GM12892 (cell line): ENCODE measurements around the gene RTRAF.

ENCODE experiments used
- DNase-seq: peaks from one replicate; pipeline ENCODE4 v3.0.0; 2011; ENCODE audit not compliant: insufficient read length
- FAIRE-seq: peaks from 2 replicates; lab custom pipeline; 2011; peaks lifted over from hg19 to GRCh38; lab: Jason Lieb, UNC
- POLR2A ChIP-seq: IDR thresholded peaks from 2 replicates; pipeline ENCODE4 v1.6.1; 2011; ENCODE audit warnings: low read depth, low read length, control low read depth
- POLR2AphosphoS5 ChIP-seq: IDR thresholded peaks from 2 replicates; pipeline ENCODE4 v1.6.1; 2011; ENCODE audit warnings: low read depth, low read length, control low read depth
- TAF1 ChIP-seq: IDR thresholded peaks from 2 replicates; pipeline ENCODE4 v1.6.1; 2011; ENCODE audit warnings: low read depth, mild to moderate bottlenecking, control low read depth, low read length, borderline replicate concordance

Gene RTRAF

DNA sequence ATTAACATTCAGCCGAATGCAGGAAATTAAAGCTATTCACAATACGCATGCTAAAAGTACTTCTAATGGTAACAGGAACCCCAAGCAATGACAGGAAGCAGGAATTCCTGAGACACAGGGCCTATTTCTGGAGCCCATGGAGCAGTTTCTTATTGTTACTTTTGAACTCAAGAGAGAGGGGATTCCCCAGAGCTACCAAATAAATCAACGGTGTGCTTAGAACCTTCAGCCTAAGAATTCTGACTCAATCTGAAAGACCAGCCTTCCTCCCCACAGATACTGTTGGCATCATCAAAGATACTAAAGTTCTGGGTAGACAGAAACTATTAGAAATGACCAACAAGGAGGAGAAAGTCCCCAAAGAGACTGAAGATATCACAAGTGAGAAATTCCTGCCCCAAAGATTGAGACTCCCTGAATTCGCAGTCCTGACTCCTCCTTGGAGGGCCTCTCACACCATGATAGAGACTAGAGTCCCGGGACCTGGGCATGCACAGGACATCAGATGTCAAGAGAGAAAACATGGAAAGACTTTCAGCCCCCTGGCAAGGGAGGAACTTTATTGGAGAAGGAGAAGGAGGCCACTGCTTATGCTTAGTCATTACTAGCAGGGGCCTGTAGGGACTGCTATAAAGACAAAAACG lies 32.7 kb downstream of the RTRAF start:
- no peak for TF ChIP-seq TAF1
- no peak for TF ChIP-seq POLR2A
- no peak for TF ChIP-seq POLR2AphosphoS5
- DNase-seq, result peak; percentile 23
- FAIRE-seq, result peak; percentile 87

DNA sequence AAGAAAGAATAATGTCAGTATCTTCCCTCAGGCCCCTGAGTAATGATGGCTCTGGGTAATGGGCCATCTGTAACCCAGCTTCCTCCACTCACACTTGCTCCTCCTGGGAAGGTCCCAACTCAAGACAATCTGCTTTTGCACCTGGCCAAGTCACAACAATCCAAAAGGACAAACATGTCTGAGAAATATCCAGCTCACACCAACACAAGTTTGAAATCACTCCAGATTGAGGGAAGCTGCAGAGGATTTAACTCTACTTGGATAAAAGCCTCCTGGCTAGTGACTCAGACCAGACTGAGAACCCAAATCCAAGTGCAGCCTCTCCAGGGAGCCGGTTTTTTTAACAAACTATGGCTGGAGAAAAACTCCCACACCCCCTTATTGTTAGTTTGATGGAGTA lies 34.2 kb downstream of the RTRAF start:
- TF ChIP-seq POLR2AphosphoS5, result no peak
- no peak for TF ChIP-seq POLR2A
- no peak for TF ChIP-seq TAF1
- FAIRE-seq, result no peak
- no peak for DNase-seq

DNA sequence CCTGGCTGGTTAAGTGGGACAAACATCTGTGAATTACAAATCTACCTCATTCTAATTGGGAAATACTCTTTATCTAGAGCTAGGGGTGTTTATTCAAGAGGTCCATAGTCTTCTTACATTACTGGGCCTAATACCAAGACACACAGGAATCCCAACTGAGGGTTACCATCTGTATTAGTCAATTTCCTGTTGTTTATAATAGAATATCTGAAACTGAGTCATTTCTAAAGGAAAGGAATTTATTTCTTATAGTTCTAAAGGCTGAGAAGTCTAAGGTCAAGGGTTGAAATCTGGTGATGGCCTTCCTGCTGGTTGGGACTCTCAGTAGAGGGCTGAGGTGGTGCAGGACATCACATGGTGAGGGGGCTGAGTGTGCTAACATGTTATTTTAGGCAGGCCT lies 36.0 kb downstream of the RTRAF start:
- no peak for TF ChIP-seq TAF1
- no peak for TF ChIP-seq POLR2AphosphoS5
- TF ChIP-seq POLR2A, result no peak
- no peak for DNase-seq
- FAIRE-seq, result no peak

DNA sequence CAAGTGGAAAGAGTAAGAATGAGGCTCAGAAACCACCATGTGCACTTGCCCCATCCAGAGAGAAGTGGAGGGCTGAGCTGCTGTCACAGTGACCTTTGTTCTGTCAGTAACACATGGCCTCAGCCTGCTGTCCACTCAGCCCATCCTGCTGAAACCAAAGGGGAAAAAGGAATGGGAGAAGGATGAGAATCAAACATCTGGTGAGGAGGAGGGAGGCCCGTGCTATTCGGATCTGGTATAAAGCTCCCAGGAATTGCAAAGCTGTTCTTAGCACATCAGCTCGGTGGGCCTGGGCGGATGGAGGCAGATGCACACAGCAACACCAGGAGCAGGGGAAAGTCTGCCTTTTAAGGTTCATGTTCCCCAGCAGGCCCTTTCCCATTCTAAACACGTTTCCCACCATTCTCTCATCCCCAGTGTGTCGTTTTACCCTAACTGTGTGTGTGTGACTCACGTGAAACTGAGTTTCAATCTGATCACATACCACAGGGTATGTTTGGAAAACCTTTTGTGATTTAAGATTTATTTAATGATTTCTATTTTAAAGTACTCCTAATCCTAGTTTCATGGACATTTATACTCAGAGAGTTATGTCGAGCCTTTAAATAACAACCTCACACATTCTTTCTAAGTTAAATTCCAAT lies 36.8 kb downstream of the RTRAF start:
- FAIRE-seq, result no peak
- DNase-seq, result no peak

DNA sequence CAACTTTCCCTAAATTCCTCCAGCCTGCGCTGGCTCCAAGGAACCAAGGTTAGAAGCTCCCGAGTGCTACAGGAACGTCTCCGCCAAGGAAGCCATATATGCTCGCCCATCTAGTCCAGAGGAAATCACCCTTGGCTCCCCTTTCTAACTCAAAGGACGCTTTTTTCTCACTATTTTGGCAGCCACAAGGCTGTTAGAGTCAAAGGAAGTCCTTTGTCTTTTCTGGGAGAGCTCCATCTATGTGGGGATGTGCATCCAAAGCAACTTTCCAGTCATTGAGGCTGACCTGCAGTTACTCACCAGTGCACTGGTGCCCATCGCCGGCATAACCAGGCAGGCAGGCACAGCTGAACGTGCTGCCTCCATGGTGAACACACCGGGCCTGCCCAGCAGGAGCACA lies 37.6 kb downstream of the RTRAF start:
- no peak for FAIRE-seq
- TF ChIP-seq TAF1 (no peak), POLR2AphosphoS5 (no peak), POLR2A (no peak)

More for the DNA sequence above, 36.8 kb downstream of the RTRAF start:
- TF ChIP-seq POLR2A (no peak), POLR2AphosphoS5 (no peak), TAF1 (no peak)

DNA sequence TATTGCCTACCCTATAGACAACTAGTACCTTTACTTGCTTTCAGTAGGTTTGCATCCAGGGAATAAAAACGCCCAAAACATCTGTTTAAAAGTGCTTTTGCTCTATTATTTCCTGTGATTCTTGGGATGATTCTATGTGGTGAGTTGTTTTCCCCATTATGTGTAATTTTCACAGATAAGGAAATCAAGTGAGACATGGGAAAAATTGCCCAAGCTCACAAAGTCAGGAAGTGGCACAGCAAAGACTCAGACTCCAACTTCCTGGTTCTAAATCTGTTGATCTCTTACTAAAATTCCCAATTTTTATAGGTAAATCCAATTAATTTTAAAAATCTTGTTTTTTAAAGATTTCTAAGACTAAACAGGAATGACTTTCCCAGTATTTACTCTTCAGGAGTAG lies 40.5 kb downstream of the RTRAF start:
- TF ChIP-seq TAF1, result no peak
- TF ChIP-seq POLR2A, result no peak
- TF ChIP-seq POLR2AphosphoS5, result no peak
- DNase-seq (no peak), FAIRE-seq (no peak)

More for the DNA sequence above, 37.6 kb downstream of the RTRAF start:
- no peak for DNase-seq

DNA sequence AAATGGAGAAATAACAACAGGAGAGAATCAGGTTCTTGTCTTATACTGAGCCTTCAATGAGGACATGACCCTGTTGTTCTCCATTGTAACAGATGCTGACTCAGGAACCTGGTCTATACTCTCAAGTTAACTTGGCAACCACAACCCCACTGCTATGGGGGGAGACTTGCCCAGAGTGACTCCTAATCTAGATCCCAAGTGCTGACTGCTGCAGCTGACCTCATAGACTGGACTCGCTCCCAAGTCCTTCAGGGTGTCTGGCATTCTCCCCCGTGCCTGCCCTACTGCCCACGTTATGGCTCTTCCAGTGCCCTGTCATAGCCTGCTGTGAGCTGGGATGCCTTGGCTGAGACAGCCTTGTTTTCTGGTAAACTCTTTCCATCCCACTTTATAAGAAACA lies 42.4 kb downstream of the RTRAF start:
- TF ChIP-seq POLR2A (no peak), TAF1 (no peak), POLR2AphosphoS5 (no peak)
- no peak for FAIRE-seq
- DNase-seq, result no peak

DNA sequence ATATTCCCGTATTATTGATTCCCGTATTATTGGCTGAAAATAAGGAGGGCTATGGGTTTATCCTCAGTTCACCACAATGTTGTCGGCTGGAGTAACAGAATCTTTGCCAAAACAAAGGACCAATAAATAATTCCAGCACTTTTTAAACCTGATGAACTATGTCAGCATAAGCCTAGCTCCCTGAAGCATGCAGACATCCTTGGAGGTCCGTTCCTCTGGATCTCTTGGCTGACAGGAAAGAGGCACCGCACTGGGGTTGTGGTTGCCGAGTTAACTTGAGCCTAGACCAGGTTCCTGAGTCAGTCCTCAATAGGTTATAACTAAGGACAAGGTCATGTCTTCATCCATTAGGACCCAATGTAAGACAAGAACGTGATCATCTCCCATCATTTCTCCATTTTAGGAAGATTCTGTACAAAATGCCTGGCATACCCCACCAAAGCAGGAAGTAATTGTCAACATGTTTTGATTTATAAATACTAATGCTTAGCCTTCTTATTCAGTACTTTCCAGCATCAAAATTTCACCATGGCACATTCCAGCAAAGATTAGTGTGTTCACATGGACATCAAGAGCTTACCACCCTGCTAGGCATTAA lies 43.0 kb downstream of the RTRAF start:
- no peak for FAIRE-seq
- TF ChIP-seq POLR2A (no peak), POLR2AphosphoS5 (no peak), TAF1 (no peak)
- DNase-seq, result no peak

DNA sequence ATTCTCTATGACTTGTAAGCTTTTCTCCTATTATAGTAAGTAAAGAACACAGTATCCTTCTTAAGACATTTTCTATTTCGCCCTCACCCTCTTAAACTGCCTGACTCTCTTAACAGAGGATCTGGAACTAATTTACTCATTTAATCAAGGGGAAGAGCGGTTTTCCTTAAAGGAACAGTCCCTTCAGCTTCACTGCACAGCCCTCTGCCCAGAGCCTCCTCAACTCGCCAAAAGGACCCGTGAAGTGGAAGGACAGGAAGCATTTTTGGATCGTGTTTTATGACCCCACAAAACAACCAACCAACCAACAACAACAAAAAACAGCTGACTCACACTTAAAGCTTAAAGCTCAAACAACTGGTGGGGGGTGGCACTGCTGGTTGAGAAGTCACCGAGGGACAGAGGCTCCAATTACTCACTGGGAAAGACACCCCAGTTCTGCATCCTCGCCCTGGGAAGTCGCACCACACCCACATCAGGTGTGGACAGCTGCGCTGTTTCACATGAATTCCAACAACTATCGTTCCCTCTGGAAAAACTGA lies 43.8 kb downstream of the RTRAF start:
- FAIRE-seq, result no peak
- no peak for DNase-seq

DNA sequence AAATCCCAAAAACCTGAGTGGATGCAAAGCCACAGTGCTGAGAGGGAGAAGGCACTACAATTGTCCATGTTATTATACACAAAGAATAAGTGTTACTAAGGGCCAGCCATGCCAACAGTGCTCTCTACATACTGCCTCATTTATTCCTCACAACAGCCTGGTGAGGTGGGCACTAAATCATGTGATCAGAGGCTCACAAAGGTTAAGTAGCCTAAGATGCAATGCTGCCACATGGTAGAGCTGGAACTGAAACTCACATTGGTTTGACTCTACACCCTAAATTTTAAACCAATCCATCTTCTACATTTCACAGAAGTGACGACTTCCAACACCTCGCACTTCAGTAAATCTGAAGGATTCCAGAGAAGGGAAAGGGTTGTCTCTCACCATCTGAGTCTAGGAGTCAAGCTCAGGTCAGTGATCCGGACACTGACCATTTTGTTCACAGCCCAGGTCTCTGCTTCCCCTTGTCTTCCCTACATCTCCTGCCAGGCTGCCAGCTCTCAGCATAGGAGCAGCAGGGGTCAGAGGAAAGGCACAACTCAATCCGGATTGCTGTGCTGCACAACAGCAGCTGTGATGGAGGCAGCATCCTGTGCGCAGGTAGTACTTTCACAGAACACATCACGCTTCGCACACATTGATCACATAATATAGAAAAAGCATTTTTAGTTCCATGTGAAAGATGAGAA lies 49.9 kb downstream of the RTRAF start:
- DNase-seq (no peak), FAIRE-seq (no peak)
- TF ChIP-seq TAF1 (no peak), POLR2AphosphoS5 (no peak), POLR2A (no peak)

More for the DNA sequence above, 43.8 kb downstream of the RTRAF start:
- TF ChIP-seq TAF1 (no peak), POLR2AphosphoS5 (no peak), POLR2A (no peak)

DNA sequence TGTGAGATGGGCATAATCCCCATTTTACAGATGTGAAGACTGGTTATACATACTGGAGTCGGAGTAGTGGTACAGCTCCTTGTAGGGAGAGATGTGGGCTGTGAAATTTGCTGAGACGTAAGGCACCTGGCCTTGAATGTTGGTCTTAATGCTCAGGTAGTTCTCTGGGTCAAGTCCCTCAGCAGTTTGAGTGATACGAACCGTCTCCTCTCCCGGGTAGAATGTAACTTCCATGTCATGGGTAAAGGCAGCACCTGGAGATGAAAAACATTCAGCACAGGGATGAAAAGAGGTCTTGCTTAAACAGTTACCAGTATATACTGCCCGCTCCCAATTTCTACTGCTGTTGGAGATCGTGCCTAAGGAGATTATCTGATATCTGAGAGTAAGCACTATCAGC lies 51.3 kb downstream of the RTRAF start:
- FAIRE-seq (no peak), DNase-seq (no peak)
- TF ChIP-seq POLR2A (no peak), POLR2AphosphoS5 (no peak), TAF1 (no peak)
